HG03103 (cell line): ENCODE data around the gene SLC2A4.

Experiments
- ATAC-seq: cut with Tn5 transposase; IDR thresholded peaks from one replicate; pipeline ENCODE4 v1.9.1; 2021; ENCODE audit warnings: low read depth; ENCODE audit not compliant: unreplicated experiment

The SLC2A4 gene

DNA sequence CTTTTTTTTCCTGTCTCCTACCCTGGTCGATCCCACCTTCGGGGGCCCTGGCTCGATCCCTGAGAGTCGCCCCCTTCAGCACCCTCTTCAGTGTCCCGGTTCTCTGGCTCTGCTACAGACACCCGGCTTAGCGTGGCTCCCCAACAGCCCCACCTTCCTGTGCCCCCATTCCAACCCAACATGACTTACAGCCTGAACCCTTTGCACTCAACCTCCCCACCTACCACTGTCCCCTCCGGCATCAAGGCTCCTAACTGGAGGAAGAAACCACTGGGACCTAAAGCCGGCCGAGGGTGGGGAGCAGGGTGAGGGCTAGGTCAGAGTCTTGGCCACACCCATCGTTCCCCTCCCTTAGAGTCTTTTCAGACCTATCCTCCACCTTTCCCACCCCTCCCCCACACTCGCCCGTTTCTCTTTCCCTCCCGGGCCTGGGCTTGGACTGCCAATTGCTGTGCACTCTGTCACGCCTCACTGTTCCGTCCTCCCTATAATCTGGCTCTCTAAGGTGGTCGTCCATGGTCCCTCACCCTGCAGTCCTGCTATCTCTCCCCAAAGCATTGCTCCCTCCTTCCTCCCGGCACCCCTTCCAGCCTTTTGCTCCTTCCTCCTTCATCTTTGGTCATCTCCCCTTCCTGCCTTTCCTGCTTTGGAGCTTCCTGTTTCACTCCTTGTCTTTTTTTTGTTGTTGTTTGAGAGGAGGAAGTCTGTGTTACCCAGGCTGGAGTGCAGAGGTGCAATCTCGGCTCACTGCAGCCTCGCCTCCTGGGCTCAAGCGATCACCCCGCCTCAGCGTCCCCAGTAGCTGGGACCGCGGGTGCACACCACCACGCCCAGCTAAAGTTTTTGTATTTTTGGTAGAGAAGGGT, 18.4 kb upstream of the SLC2A4 start:
- ATAC-seq, result no peak

GRCh38 chr17:7263801-7264078, 17.8 kb upstream of the SLC2A4 start:
- no peak for ATAC-seq

DNA sequence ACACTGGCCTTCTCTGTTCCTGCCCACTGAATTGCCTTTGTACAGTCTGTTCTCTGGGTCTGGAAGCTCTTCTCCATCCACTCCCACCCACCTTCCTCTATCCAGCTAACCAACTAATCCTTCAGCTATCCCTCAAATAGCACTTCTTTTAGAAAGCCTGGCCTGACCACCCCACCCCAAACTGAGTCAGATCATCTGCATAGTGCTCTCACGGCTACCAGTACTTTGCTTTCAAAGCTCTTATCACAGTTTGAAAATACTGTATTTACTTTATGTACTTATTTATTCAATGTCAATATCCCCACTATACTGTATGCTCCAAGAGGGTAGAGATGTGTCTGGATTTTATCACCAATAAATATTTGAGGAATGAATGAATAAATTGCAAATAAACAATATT, 14.7 kb upstream of the SLC2A4 start:
- ATAC-seq, result no peak

DNA sequence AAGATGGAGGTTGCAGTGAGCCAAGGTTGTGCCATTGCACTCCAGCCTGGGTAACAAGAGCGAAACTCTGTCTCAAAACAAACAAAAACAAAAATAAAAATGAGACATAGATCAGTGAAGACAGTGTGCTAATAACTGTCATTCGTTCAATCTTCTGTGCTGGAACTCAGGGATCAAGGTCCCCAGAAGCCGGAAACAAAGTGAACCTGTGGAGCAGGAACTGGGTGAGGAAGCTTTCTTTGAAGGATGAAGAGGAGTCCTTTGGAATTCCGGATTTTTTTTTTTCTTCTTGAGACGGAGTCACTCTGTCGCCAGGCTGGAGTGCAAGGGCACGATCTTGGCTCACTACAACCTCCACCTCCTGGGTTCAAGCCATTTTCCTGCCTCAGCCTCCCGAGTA, 2.1 kb upstream of the SLC2A4 start:
- ATAC-seq, result no peak

GRCh38 chr17:7280519-7281073, 922 bp upstream of the SLC2A4 start:
- ATAC-seq, result peak; percentile 43

DNA sequence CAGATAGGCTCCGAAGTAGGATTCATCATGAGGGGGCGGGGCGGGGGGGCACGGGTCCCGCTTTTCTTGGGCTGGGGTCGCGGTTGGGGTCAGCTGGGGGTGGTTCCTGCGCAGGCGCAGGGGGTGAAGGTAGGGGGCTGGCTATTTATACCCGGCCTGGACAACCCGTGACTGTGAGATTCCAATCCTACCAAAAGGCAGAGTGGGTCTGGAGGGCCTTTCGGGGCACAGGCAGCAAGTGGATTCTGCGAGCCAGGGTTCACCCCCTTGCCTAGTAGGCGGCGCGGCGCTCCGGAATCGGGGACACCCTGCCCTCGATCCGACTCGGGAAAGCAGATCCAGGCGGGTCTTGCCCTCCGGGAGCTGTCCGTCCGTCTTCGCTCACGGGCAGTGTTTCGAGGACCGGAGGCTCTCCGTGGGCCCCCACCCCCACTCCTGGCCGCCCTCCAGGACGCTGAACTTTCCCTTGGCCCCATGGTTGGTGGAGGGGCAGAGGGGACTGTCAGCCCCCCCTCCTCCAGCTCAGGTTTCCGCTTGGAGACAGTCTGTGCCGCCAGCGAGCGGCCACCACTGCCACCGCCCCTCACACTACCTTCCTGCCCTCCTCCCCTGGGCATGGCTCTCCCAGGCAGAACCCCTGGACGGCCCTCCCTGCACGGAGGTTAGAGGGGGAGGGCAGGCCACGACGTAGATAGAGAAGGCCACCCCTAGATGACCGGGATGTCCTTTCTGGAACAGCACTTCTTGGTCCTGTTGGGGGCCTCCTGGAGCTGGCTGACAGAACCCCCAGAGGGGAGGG, 634 bp downstream of the SLC2A4 start:
- ATAC-seq, result no peak

- no peak for ATAC-seq
Observed at GRCh38 chr17:7282752-7283321, 1.3 kb downstream of the SLC2A4 start.

GRCh38 chr17:7283471-7284216, 2.1 kb downstream of the SLC2A4 start:
- ATAC-seq, result no peak

DNA sequence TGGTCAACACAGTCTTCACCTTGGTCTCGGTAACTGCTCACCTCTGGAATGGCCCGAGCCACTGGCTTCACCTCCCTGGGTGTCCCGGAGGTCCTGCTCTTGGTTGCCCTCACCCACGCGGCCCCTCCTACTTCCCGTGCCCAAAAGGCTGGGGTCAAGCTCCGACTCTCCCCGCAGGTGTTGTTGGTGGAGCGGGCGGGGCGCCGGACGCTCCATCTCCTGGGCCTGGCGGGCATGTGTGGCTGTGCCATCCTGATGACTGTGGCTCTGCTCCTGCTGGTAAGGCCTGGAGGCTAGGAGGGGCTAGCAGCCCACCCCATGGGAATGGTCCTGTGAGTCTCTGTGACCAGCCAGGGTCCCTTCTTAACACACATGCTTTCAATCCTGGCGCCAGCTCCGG, 3.4 kb downstream of the SLC2A4 start:
- no peak for ATAC-seq

GRCh38 chr17:7285679-7286078, 4.2 kb downstream of the SLC2A4 start:
- ATAC-seq, result no peak

DNA sequence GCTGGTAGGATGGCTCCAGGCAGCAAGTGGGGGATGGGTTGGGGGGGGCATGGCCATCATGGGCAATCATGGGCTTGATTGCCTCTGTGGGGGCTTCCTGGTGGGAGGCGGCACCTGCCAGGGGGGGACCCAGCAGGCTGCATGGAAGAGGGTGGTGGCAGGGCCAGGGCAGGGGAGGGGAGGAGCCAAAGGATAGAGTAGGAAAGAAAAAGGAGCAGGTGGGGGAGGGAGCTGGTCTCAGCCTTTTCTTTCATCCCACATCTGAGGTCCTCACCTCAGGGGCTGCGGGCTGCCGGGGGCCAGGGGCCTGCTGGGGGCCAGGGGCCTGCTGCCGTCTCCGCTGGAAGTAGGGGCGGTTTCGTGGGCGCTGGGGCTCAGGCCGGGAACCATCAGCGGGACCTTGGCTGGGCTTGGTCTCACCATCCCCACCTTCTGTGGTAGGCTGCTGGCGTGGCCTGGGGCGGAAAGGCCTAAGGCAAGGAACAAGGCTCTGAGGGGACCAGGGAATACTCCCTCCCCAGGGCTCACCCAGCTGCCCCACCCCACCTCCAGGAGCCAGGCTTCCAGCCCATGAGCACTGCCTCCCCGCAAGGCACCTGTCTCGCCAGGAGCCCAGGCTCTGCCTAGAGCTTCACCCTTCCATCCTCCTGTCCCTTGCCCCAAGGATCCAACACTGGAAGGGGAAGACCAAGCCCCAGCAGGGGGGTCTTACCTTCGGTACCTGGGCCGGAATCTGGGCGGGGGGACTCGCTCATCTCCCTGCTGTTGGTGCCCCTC, 7.9 kb downstream of the SLC2A4 start:
- no peak for ATAC-seq

GRCh38 chr17:7290166-7290565, 8.6 kb downstream of the SLC2A4 start:
- ATAC-seq, result no peak

- ATAC-seq, result no peak
Observed at GRCh38 chr17:7290685-7291084, 9.2 kb downstream of the SLC2A4 start.

GRCh38 chr17:7292194-7292593, 10.7 kb downstream of the SLC2A4 start:
- no peak for ATAC-seq

DNA sequence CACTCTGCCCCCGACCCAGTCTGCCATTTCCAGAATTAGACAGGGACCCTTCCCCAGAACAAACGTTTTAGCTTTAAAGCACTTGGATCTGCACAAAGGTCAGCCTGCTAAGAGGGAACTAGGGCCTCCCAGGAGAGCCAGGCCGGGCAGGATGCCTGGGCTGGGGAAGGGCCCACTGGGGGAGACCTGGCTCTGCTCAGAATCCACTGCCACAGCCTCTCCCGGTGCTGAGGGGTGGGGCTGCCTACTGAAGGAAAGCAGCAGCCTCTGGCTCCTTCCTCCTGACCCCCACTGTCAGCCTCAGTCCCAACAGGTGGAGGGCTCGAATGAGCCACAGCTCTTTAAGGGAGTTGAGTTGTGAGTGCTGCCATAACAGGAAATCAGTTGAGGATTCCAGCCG, 11.2 kb downstream of the SLC2A4 start:
- no peak for ATAC-seq

DNA sequence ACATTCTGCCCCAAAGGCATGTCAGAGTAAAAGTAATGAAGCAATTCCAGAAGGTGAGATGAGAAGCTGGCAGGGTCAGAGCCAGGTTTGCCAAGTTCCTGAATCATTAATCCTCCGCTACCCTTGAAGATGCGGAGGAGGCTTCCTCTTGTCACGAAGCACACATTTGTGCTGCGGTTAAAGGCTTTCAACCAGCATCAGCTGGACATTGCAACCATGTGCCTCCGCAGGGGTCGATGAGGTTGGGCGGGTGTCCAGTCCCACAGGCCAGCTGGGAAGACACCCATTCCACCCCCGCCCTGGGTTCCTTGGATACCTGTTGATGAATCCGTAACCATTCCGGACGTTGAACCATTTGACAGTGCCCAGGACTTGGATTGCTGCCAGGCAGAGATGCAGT, 11.6 kb downstream of the SLC2A4 start:
- no peak for ATAC-seq

DNA sequence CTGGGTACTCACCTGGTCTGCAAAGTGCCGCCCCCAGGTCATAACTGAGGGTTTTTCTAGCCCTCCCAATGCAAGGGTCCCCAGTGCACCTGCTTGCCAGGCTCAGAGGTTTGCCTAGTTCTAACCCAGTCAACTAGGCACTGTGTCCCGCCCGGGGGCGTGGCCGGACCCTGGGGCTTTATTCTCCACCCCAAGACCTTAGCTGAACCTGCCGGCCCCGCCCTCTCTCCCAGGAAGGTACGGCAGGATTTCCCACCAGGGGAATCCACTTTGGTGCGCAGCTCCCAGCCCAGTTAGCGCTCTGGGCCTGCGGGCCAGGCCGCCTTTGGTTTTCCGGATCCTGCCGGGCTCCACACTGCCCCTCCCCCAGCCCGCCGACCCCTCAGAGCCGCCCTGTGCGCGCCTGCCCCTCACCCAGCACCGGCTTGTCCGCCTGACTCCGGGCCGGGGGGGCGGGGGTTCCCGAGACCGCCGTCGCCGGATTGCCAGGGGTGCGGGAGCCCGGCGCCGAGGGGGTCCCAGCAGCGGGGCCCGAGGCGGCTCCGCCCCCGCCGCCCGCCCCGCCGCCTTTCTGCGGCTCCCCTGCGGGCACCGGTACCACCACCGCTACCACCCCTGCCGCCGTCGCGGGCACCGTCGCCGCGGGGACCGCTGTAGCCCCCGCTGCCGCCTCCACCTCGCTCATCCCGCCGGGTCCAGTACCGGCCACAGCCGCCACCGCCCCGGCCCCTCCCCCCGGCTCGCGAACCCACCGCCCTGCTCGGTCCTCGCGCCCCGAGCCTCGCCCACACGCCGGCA, 12.5 kb downstream of the SLC2A4 start:
- no peak for ATAC-seq

GRCh38 chr17:7294614-7295153, 13.2 kb downstream of the SLC2A4 start, which contains the start of gene YBX2:
YBX2 (minus strand) TSS chr17:7294639; CDS start chr17:7294500, 139 bp downstream.
- ATAC-seq, result no peak
